ENCODE results near the gene DNAH7. TPM values are rescaled to one million over a fixed set of nuclear protein-coding genes. Genes with fewer than 3 reads are reported as not detected.

DNAH7 gene
- total RNA-seq, 1 donor from 2014 or later = 2.6 TPM

DNA sequence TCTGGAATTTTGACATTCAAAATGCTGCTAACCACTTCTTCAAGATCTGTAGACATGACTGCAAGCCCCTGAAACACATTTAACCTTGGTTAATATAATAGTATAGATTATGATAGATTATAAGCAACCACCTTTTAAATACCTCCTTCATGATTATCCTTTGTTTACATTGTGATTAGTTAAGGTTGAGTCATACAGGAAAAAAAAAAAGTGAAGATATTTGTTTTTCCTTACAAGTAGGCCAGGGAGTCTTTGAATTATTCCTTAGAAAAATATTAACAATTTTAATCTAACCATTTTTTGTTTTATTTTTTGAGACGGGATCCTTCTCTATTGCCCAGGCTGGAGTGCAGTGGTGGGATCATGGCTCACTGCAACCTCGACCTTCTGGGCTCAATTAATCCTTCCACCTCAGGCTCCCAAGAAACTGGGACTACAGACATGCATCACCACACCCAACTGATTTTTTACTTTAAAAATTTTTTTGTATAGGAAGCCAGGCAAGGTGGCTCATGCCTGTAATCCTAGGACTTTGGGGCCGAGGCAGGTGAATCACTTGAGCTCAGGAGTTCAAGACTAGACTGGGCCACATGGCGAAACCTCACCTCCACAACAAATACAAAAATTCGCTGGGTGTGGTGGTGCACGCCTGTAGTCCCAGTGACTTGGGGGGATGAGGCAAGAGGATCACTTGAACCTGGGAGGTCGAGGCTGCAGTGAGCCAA is 312.3 kb downstream of the DNAH7 start:
- Mint-ChIP-seq H3K36me3 (ENCODE audit: low read depth, unreplicated experiment) (no peaks in the 10 kb centered on the region), H3K9me3 (ENCODE audit: unreplicated experiment) (no peaks in the 10 kb centered on the region), H3K4me3 (ENCODE audit: unreplicated experiment) (no peak overlapping the region), H3K27me3 (ENCODE audit: unreplicated experiment) (peaks cover 2% of the 10 kb centered on the region), H3K27ac (ENCODE audit: unreplicated experiment) (no peak overlapping the region), H3K4me1 (ENCODE audit: unreplicated experiment) (no peaks in the 10 kb centered on the region)
- TF ChIP-seq, protein P1, sequence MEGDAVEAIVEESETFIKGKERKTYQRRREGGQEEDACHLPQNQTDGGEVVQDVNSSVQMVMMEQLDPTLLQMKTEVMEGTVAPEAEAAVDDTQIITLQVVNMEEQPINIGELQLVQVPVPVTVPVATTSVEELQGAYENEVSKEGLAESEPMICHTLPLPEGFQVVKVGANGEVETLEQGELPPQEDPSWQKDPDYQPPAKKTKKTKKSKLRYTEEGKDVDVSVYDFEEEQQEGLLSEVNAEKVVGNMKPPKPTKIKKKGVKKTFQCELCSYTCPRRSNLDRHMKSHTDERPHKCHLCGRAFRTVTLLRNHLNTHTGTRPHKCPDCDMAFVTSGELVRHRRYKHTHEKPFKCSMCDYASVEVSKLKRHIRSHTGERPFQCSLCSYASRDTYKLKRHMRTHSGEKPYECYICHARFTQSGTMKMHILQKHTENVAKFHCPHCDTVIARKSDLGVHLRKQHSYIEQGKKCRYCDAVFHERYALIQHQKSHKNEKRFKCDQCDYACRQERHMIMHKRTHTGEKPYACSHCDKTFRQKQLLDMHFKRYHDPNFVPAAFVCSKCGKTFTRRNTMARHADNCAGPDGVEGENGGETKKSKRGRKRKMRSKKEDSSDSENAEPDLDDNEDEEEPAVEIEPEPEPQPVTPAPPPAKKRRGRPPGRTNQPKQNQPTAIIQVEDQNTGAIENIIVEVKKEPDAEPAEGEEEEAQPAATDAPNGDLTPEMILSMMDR (IDR thresholded peaks at IDR 0.05; ENCODE audit: unreplicated experiment) = no peak
- DNase-seq (ENCODE audit: low spot score) = no peak

GRCh38 chr2:195741191-195741590 is 327.4 kb downstream of the DNAH7 start:
- TF ChIP-seq, protein P1 (IDR thresholded peaks at IDR 0.05; ENCODE audit: unreplicated experiment) = no peak
- no peak for DNase-seq (ENCODE audit: low spot score)
- Mint-ChIP-seq H3K36me3 (ENCODE audit: low read depth, unreplicated experiment) (peaks cover 38% of the 10 kb centered on the region), H3K27me3 (ENCODE audit: unreplicated experiment) (no peaks in the 10 kb centered on the region), H3K9me3 (ENCODE audit: unreplicated experiment) (no peaks in the 10 kb centered on the region), H3K4me1 (ENCODE audit: unreplicated experiment) (no peaks in the 10 kb centered on the region), H3K4me3 (ENCODE audit: unreplicated experiment) (no peak overlapping the region), H3K27ac (ENCODE audit: unreplicated experiment) (no peak overlapping the region)

DNA sequence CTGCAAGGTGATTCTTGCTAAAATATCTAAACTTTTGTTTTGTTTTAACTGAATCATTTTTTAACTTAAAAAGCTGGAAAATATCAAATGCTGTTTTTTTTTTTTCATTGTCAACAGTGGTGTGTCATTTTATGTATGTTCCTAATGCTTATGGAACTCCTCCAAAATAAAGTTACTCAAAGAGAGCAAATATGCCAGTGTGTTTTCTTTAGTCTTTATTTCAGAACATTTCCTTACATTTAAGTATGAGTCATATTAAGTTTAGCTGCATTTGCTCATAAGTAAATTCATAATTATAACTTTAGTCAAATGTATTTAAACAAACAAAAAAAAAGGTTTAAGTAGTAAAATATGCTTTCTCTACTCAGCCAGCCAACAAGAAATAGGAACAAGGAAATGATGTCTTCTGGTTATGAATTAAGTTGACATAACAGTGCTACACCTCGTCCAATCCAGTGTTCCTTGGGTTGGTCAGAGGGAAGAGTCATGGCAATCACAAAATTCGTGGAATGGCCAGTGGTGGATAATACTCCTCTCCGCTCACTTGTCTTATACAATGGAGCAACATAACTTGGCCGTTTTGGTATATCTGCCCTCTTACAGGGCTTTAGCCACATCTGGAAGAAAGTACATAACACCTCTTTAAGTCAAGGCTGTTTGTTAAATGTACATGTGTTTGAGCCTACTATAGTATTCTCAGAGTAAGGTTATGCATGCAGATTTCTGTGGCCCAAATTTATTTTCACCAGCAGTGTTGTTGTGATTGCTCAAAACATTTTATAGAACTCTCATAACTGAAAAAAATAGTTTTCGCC is 330.9 kb downstream of the DNAH7 start:
- Mint-ChIP-seq H3K4me3 (ENCODE audit: unreplicated experiment) (no peak overlapping the region), H3K4me1 (ENCODE audit: unreplicated experiment) (no peaks in the 10 kb centered on the region), H3K27ac (ENCODE audit: unreplicated experiment) (no peak overlapping the region), H3K27me3 (ENCODE audit: unreplicated experiment) (no peaks in the 10 kb centered on the region), H3K36me3 (ENCODE audit: low read depth, unreplicated experiment) (peaks cover 24% of the 10 kb centered on the region), H3K9me3 (ENCODE audit: unreplicated experiment) (no peaks in the 10 kb centered on the region)
- no peak for DNase-seq (ENCODE audit: low spot score)
- TF ChIP-seq, protein P1 (IDR thresholded peaks at IDR 0.05; ENCODE audit: unreplicated experiment) = no peak

- H3K27ac Mint-ChIP-seq (ENCODE audit: unreplicated experiment) = no peak overlapping the region
- no peaks in the 10 kb centered on the region for H3K27me3 Mint-ChIP-seq (ENCODE audit: unreplicated experiment)
- peaks cover 18% of the 10 kb centered on the region for H3K36me3 Mint-ChIP-seq (ENCODE audit: low read depth, unreplicated experiment)
- TF ChIP-seq, protein P1 (IDR thresholded peaks at IDR 0.05; ENCODE audit: unreplicated experiment) = no peak
- no peaks in the 10 kb centered on the region for H3K9me3 Mint-ChIP-seq (ENCODE audit: unreplicated experiment)
- no peak for DNase-seq (ENCODE audit: low spot score)
- no peak overlapping the region for H3K4me3 Mint-ChIP-seq (ENCODE audit: unreplicated experiment)
- no peaks in the 10 kb centered on the region for H3K4me1 Mint-ChIP-seq (ENCODE audit: unreplicated experiment)
Observed at GRCh38 chr2:195735347-195735746, 333.3 kb downstream of the DNAH7 start.

GRCh38 chr2:195734931-195735330 is 333.7 kb downstream of the DNAH7 start:
- Mint-ChIP-seq H3K9me3 (ENCODE audit: unreplicated experiment) (no peaks in the 10 kb centered on the region), H3K27ac (ENCODE audit: unreplicated experiment) (no peak overlapping the region), H3K27me3 (ENCODE audit: unreplicated experiment) (no peaks in the 10 kb centered on the region), H3K36me3 (ENCODE audit: low read depth, unreplicated experiment) (peaks cover 23% of the 10 kb centered on the region), H3K4me1 (ENCODE audit: unreplicated experiment) (no peaks in the 10 kb centered on the region), H3K4me3 (ENCODE audit: unreplicated experiment) (no peak overlapping the region)
- no peak for DNase-seq (ENCODE audit: low spot score)
- TF ChIP-seq, protein P1 (IDR thresholded peaks at IDR 0.05; ENCODE audit: unreplicated experiment) = no peak
